ENCODE data around the gene SLC38A8.

Gene SLC38A8

DNA sequence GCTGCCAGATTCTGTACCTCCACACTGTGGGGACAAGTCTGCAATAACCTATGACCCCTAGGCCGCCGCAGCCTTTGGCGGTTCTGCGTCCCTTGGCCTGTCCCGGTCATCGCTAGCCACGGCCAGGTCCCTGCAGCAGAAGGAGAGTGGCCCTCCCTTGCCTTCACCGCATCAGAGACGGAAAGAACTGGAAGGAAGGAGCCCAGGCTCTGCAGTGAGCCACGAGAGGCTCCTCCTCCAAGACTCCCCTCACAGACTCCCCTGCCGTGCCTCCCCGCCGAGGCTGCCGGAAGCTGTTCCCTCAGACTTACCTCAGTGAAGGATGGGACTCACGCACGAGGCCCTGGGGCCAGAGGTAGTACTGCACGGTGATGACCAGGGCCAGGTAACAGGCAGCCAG, 11.0 kb downstream of the SLC38A8 start:
- DNase-seq (ENCODE audit: low spot score in 2 of 2) (no peak), ATAC-seq (replicated peaks; ENCODE audit: extremely low read depth, poor library complexity, severe bottlenecking) (no peak)
- H3K4me3 Mint-ChIP-seq: no peak overlapping the region
- H3K4me1 Mint-ChIP-seq: no peaks in the 10 kb centered on the region
- peaks cover 1% of the 10 kb centered on the region for H3K36me3 Mint-ChIP-seq (ENCODE audit: insufficient read depth)
- H3K27ac Mint-ChIP-seq (ENCODE audit: low read depth): no peak overlapping the region
- H3K9me3 Mint-ChIP-seq: no peaks in the 10 kb centered on the region
- peaks cover 46% of the 10 kb centered on the region for H3K27me3 Mint-ChIP-seq

DNA sequence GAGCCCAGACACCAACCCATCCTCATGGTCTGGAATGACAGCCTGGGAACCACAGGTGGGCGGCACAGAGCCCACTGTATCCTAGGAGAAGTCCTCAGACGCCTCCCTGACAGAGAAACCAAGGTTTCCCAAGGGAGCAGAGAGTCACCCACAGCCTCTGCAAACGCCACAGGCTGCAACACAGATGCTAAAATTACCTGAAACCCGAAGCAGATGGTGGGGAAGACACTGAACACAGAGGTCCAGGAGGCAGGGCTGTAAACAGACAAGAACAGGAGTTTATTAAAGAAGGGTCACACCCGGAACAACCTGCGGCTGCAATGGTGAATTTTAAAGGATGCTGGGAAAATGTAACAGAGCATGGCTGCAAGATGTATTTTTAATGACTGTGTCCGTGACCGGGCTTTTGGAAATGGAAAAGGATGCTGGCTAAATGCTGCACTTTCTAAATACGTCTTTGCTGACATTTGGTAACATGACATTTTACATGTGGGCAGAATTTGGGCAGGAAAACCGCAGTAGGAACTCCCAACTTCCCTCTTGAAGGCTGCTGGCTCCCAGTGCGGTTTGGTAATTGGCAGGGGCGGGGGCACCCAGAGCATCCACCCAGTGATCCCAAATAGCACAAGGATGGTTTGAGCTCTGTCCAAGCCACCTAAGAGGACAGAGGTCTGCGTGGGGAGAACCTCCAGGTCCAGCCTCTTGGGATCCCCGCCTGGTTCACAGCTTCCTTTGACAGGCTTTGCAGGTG, 13.1 kb downstream of the SLC38A8 start:
- DNase-seq (ENCODE audit: low spot score in 2 of 2): no peak
- Mint-ChIP-seq H3K36me3 (ENCODE audit: insufficient read depth) (peaks cover 1% of the 10 kb centered on the region), H3K27ac (ENCODE audit: low read depth) (no peak overlapping the region), H3K9me3 (no peaks in the 10 kb centered on the region), H3K4me1 (no peaks in the 10 kb centered on the region), H3K4me3 (no peak overlapping the region), H3K27me3 (peaks cover 60% of the 10 kb centered on the region)
- ATAC-seq (replicated peaks; ENCODE audit: extremely low read depth, poor library complexity, severe bottlenecking): no peak

DNA sequence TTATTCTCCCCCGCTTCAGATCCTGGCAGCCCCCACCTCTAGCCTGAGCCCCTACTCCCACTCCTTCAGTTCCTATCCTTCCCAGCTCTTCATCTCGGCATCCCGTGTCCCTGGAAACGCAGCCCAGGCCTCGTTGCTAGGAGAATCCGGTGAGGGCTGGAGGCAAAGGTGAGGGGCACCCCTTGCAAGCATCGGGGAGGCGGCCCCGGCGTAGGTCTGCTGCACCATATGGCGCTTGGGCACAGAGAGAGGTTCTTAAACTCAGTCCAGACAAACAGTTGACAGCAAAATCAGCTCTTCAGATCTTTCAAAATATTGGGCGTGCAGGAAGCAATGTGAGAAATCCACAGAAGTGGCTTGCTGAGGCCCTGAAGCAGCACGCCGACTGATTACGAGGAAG, 15.0 kb downstream of the SLC38A8 start:
- peaks cover 1% of the 10 kb centered on the region for H3K36me3 Mint-ChIP-seq (ENCODE audit: insufficient read depth)
- no peak overlapping the region for H3K27ac Mint-ChIP-seq (ENCODE audit: low read depth)
- no peak overlapping the region for H3K4me3 Mint-ChIP-seq
- DNase-seq (ENCODE audit: low spot score in 2 of 2): no peak
- no peaks in the 10 kb centered on the region for H3K9me3 Mint-ChIP-seq
- peaks cover 72% of the 10 kb centered on the region for H3K27me3 Mint-ChIP-seq
- H3K4me1 Mint-ChIP-seq: no peaks in the 10 kb centered on the region
- no peak for ATAC-seq (replicated peaks; ENCODE audit: extremely low read depth, poor library complexity, severe bottlenecking)

GRCh38 chr16:84026606-84027005, 16.0 kb downstream of the SLC38A8 start:
- ATAC-seq (replicated peaks; ENCODE audit: extremely low read depth, poor library complexity, severe bottlenecking): no peak
- Mint-ChIP-seq H3K4me3 (no peak overlapping the region), H3K4me1 (no peaks in the 10 kb centered on the region), H3K9me3 (peaks cover 2% of the 10 kb centered on the region), H3K36me3 (ENCODE audit: insufficient read depth) (peaks cover under 1% of the 10 kb centered on the region), H3K27ac (ENCODE audit: low read depth) (no peak overlapping the region), H3K27me3 (peaks cover 76% of the 10 kb centered on the region)
- no peak for DNase-seq (ENCODE audit: low spot score in 2 of 2)

GRCh38 chr16:84024854-84025253, 17.7 kb downstream of the SLC38A8 start:
- H3K27ac Mint-ChIP-seq (ENCODE audit: low read depth): no peak overlapping the region
- no peak overlapping the region for H3K4me3 Mint-ChIP-seq
- H3K36me3 Mint-ChIP-seq (ENCODE audit: insufficient read depth): no peaks in the 10 kb centered on the region
- DNase-seq (ENCODE audit: low spot score in 2 of 2): no peak
- peaks cover 75% of the 10 kb centered on the region for H3K27me3 Mint-ChIP-seq
- ATAC-seq (replicated peaks; ENCODE audit: extremely low read depth, poor library complexity, severe bottlenecking): no peak
- no peaks in the 10 kb centered on the region for H3K4me1 Mint-ChIP-seq
- H3K9me3 Mint-ChIP-seq: peaks cover 6% of the 10 kb centered on the region

DNA sequence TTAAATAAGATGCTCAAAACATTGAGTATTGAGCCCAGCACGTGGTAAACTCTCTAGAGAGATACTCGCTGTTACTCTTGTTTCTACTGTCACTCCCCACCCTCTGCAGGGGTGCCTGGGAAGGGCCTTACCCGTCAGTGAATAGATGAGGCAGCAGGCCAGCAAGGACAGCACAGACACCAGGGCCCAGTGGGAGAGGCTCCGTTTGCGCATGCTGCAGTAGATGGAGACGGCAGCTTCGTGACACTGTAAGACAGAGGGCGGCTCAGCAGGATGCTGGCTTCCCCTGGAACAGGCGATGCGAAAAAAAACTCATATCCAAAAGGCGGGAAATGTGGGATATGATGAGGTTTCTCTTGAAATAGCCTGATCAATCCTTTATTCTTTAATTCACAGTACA, 20.0 kb downstream of the SLC38A8 start:
- Mint-ChIP-seq H3K27me3 (peaks cover 68% of the 10 kb centered on the region), H3K4me3 (no peak overlapping the region), H3K4me1 (no peaks in the 10 kb centered on the region), H3K27ac (ENCODE audit: low read depth) (no peak overlapping the region), H3K9me3 (peaks cover 6% of the 10 kb centered on the region), H3K36me3 (ENCODE audit: insufficient read depth) (no peaks in the 10 kb centered on the region)
- DNase-seq (ENCODE audit: low spot score in 2 of 2) (no peak), ATAC-seq (replicated peaks; ENCODE audit: extremely low read depth, poor library complexity, severe bottlenecking) (no peak)

- Mint-ChIP-seq H3K27me3 (peaks cover 58% of the 10 kb centered on the region), H3K4me3 (no peak overlapping the region), H3K4me1 (no peaks in the 10 kb centered on the region), H3K36me3 (ENCODE audit: insufficient read depth) (no peaks in the 10 kb centered on the region), H3K9me3 (peaks cover 6% of the 10 kb centered on the region), H3K27ac (ENCODE audit: low read depth) (no peak overlapping the region)
- no peak for DNase-seq (ENCODE audit: low spot score in 2 of 2)
- no peak for ATAC-seq (replicated peaks; ENCODE audit: extremely low read depth, poor library complexity, severe bottlenecking)
Observed at GRCh38 chr16:84021488-84021887, 21.1 kb downstream of the SLC38A8 start.

DNA sequence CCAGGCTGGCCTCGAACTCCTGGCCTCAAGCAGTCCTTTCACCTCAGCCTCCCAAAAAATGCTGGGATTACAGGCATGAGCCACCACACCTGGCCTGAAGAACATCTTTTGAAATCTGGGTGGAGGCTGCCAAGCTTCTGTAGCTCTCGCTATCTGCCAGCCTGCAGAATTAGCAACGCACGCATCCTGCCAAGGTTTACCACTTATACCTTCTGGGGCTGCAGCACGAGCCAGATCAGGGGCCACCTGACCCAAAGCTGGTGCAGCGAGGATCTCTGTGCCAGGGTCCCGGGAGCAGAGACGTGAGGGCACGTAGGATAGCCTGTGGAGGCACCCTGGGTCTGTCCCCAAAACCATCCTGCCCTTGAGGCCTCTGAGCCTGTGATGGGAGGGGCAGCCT, 22.2 kb downstream of the SLC38A8 start:
- Mint-ChIP-seq H3K27me3 (peaks cover 54% of the 10 kb centered on the region), H3K9me3 (peaks cover 6% of the 10 kb centered on the region), H3K27ac (ENCODE audit: low read depth) (no peak overlapping the region), H3K4me1 (no peaks in the 10 kb centered on the region), H3K36me3 (ENCODE audit: insufficient read depth) (no peaks in the 10 kb centered on the region), H3K4me3 (no peak overlapping the region)
- DNase-seq (ENCODE audit: low spot score in 2 of 2) (no peak), ATAC-seq (replicated peaks; ENCODE audit: extremely low read depth, poor library complexity, severe bottlenecking) (no peak)

- no peaks in the 10 kb centered on the region for H3K36me3 Mint-ChIP-seq (ENCODE audit: insufficient read depth)
- ATAC-seq (replicated peaks; ENCODE audit: extremely low read depth, poor library complexity, severe bottlenecking): no peak
- no peak overlapping the region for H3K27ac Mint-ChIP-seq (ENCODE audit: low read depth)
- H3K27me3 Mint-ChIP-seq: peaks cover 58% of the 10 kb centered on the region
- peaks cover 10% of the 10 kb centered on the region for H3K4me1 Mint-ChIP-seq
- H3K4me3 Mint-ChIP-seq: no peak overlapping the region
- H3K9me3 Mint-ChIP-seq: peaks cover 6% of the 10 kb centered on the region
- DNase-seq (ENCODE audit: low spot score in 2 of 2): no peak
Observed at GRCh38 chr16:84018710-84019109, 23.9 kb downstream of the SLC38A8 start.

DNA sequence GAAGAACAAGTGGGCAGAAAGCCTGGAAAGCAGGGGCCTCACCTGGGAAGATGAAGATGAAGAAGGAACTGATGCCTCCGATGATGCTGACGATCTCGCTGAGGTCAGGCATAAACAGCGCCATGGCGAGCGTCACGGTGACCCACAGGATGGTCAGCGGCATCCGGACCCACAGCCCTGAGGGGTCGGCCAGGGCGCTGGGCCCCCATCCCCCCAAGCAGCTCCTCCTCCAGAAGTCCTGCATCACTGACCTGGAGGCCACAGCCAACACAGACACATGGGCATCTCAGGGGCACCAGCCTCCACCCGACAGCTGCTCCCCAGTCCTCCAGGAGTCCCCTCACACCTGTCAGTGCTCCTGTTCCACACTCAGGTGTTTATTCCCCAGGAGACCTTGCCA, 26.1 kb downstream of the SLC38A8 start:
- Mint-ChIP-seq H3K4me3 (no peak overlapping the region), H3K9me3 (peaks cover 4% of the 10 kb centered on the region), H3K4me1 (peaks cover 10% of the 10 kb centered on the region), H3K27me3 (peaks cover 50% of the 10 kb centered on the region), H3K27ac (ENCODE audit: low read depth) (no peak overlapping the region), H3K36me3 (ENCODE audit: insufficient read depth) (no peaks in the 10 kb centered on the region)
- ATAC-seq (replicated peaks; ENCODE audit: extremely low read depth, poor library complexity, severe bottlenecking): no peak
- DNase-seq (ENCODE audit: low spot score in 2 of 2): no peak

DNA sequence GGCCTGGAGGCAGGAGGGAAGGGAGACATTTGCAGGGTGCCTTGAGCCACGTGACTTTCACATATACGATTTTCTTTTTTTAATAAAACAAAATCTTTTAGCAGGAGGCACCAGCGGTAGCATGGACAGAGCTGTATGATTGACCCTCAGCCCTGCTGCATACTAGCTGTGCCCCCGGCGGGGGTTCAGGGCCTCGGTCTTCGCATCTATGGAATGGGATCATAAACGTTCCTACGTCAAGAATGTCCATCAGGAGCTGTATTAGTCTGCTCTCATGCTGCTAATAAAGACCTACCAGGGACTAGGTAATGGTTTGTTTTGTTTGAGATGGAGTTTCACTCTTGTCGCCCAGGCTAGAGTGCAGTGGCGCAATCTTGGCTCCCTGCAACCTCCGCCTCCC, 27.2 kb downstream of the SLC38A8 start:
- H3K4me3 Mint-ChIP-seq: no peak overlapping the region
- H3K4me1 Mint-ChIP-seq: peaks cover 10% of the 10 kb centered on the region
- ATAC-seq (replicated peaks; ENCODE audit: extremely low read depth, poor library complexity, severe bottlenecking): no peak
- H3K27ac Mint-ChIP-seq (ENCODE audit: low read depth): no peak overlapping the region
- no peaks in the 10 kb centered on the region for H3K36me3 Mint-ChIP-seq (ENCODE audit: insufficient read depth)
- H3K9me3 Mint-ChIP-seq: no peaks in the 10 kb centered on the region
- no peak for DNase-seq (ENCODE audit: low spot score in 2 of 2)
- peaks cover 51% of the 10 kb centered on the region for H3K27me3 Mint-ChIP-seq

GRCh38 chr16:84014570-84015327, 27.8 kb downstream of the SLC38A8 start:
- Mint-ChIP-seq H3K4me3 (peak overlapping the region; percentile 16), H3K27ac (ENCODE audit: low read depth) (no peak overlapping the region), H3K9me3 (no peaks in the 10 kb centered on the region), H3K36me3 (ENCODE audit: insufficient read depth) (no peaks in the 10 kb centered on the region), H3K4me1 (peaks cover 10% of the 10 kb centered on the region), H3K27me3 (peaks cover 50% of the 10 kb centered on the region)
- no peak for ATAC-seq (replicated peaks; ENCODE audit: extremely low read depth, poor library complexity, severe bottlenecking)
- DNase-seq (ENCODE audit: low spot score in 2 of 2): no peak

All from central memory CD8-positive, alpha-beta T cell (primary cell).